ENCODE measurements around the gene ATG4D.

DNA sequence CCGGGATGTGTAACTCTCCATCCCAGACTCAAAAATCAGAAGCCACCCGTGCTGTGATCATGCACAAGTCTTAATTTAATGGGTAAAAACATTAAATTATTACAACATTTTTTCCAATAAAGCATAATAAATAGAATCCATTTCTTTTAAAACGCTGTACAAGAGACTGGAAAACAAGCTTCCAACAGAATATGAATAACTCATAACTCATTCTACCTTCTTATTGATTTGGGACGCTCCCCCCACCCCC is 22.6 kb downstream of the ATG4D start:
- TF ChIP-seq, protein P1, sequence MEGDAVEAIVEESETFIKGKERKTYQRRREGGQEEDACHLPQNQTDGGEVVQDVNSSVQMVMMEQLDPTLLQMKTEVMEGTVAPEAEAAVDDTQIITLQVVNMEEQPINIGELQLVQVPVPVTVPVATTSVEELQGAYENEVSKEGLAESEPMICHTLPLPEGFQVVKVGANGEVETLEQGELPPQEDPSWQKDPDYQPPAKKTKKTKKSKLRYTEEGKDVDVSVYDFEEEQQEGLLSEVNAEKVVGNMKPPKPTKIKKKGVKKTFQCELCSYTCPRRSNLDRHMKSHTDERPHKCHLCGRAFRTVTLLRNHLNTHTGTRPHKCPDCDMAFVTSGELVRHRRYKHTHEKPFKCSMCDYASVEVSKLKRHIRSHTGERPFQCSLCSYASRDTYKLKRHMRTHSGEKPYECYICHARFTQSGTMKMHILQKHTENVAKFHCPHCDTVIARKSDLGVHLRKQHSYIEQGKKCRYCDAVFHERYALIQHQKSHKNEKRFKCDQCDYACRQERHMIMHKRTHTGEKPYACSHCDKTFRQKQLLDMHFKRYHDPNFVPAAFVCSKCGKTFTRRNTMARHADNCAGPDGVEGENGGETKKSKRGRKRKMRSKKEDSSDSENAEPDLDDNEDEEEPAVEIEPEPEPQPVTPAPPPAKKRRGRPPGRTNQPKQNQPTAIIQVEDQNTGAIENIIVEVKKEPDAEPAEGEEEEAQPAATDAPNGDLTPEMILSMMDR (IDR thresholded peaks at IDR 0.05; ENCODE audit: low read depth, low read length, missing input control), result no peak
- no peak for TF ChIP-seq RAD21 (IDR thresholded peaks at IDR 0.05)
- TF ChIP-seq, protein P2, sequence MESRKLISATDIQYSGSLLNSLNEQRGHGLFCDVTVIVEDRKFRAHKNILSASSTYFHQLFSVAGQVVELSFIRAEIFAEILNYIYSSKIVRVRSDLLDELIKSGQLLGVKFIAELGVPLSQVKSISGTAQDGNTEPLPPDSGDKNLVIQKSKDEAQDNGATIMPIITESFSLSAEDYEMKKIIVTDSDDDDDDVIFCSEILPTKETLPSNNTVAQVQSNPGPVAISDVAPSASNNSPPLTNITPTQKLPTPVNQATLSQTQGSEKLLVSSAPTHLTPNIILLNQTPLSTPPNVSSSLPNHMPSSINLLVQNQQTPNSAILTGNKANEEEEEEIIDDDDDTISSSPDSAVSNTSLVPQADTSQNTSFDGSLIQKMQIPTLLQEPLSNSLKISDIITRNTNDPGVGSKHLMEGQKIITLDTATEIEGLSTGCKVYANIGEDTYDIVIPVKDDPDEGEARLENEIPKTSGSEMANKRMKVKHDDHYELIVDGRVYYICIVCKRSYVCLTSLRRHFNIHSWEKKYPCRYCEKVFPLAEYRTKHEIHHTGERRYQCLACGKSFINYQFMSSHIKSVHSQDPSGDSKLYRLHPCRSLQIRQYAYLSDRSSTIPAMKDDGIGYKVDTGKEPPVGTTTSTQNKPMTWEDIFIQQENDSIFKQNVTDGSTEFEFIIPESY (IDR thresholded peaks at IDR 0.05), result no peak
- TF ChIP-seq, protein P3, sequence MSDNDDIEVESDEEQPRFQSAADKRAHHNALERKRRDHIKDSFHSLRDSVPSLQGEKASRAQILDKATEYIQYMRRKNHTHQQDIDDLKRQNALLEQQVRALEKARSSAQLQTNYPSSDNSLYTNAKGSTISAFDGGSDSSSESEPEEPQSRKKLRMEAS (IDR thresholded peaks at IDR 0.05), result no peak
- no peak for TF ChIP-seq YY1 (IDR thresholded peaks at IDR 0.05)
- TF ChIP-seq TAF1 (conservative IDR thresholded peaks at IDR 0.05), result no peak
- TF ChIP-seq JUND (IDR thresholded peaks at IDR 0.05), result no peak
- no peak for TF ChIP-seq FOXA1 (IDR thresholded peaks at IDR 0.05)
- TF ChIP-seq RXRA (IDR thresholded peaks at IDR 0.05), result no peak
- TF ChIP-seq REST (IDR thresholded peaks at IDR 0.05), result no peak
- TF ChIP-seq, protein P4, sequence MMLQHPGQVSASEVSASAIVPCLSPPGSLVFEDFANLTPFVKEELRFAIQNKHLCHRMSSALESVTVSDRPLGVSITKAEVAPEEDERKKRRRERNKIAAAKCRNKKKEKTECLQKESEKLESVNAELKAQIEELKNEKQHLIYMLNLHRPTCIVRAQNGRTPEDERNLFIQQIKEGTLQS (IDR thresholded peaks at IDR 0.05), result no peak
- TF ChIP-seq SP1 (IDR thresholded peaks at IDR 0.05), result no peak
- TF ChIP-seq EGR1 (IDR thresholded peaks at IDR 0.05; ENCODE audit: low read depth in 2 of 2), result no peak
- no peak for TF ChIP-seq HNF4G (IDR thresholded peaks at IDR 0.05)
